HG03439 (cell line): ENCODE results near the gene NR3C2.

Source experiments
- ATAC-seq: cut with Tn5 transposase; IDR thresholded peaks from one replicate; pipeline ENCODE4 v1.9.1; 2021; ENCODE audit warnings: mild to moderate bottlenecking, moderate library complexity; ENCODE audit not compliant: unreplicated experiment

NR3C2 gene

GRCh38 chr4:148268835-148269234 lies 173.4 kb downstream of the NR3C2 start:
- ATAC-seq: no peak

GRCh38 chr4:148266921-148267320 lies 175.3 kb downstream of the NR3C2 start:
- ATAC-seq: no peak

- ATAC-seq: no peak
These were observed 176.0 kb downstream of the NR3C2 start for GRCh38 chr4:148266240-148266639.

GRCh38 chr4:148265627-148266026 lies 176.6 kb downstream of the NR3C2 start:
- ATAC-seq: no peak

- no peak for ATAC-seq
These were observed 178.4 kb downstream of the NR3C2 start for GRCh38 chr4:148263802-148264201.

- ATAC-seq: no peak
These were observed 179.1 kb downstream of the NR3C2 start for GRCh38 chr4:148263127-148263526.

- no peak for ATAC-seq
These were observed 180.4 kb downstream of the NR3C2 start for GRCh38 chr4:148261848-148262247.

- ATAC-seq: no peak
These were observed 182.4 kb downstream of the NR3C2 start for GRCh38 chr4:148259841-148260240.

GRCh38 chr4:148258535-148258934 lies 183.7 kb downstream of the NR3C2 start:
- no peak for ATAC-seq

GRCh38 chr4:148255344-148255720 lies 186.9 kb downstream of the NR3C2 start:
- no peak for ATAC-seq

- no peak for ATAC-seq
These were observed 187.4 kb downstream of the NR3C2 start for GRCh38 chr4:148254621-148255343.

- ATAC-seq: no peak
These were observed 188.4 kb downstream of the NR3C2 start for GRCh38 chr4:148253768-148254167.

- no peak for ATAC-seq
These were observed 193.4 kb downstream of the NR3C2 start for GRCh38 chr4:148248824-148249223.

- no peak for ATAC-seq
These were observed 197.2 kb downstream of the NR3C2 start for GRCh38 chr4:148245015-148245414.

- ATAC-seq: no peak
These were observed 198.4 kb downstream of the NR3C2 start for GRCh38 chr4:148243837-148244236.

- no peak for ATAC-seq
These were observed 202.0 kb downstream of the NR3C2 start for GRCh38 chr4:148240241-148240640.

GRCh38 chr4:148239494-148239985 lies 202.7 kb downstream of the NR3C2 start:
- ATAC-seq: no peak

- ATAC-seq: no peak
These were observed 203.3 kb downstream of the NR3C2 start for GRCh38 chr4:148238811-148239493.

GRCh38 chr4:148238086-148238485 lies 204.1 kb downstream of the NR3C2 start:
- ATAC-seq: no peak

GRCh38 chr4:148235809-148236208 lies 206.4 kb downstream of the NR3C2 start:
- ATAC-seq: no peak

GRCh38 chr4:148229798-148230197 lies 212.4 kb downstream of the NR3C2 start:
- ATAC-seq: no peak

- no peak for ATAC-seq
These were observed 213.2 kb downstream of the NR3C2 start for GRCh38 chr4:148229028-148229427.
